SH-SY5Y (cell line): Measurements from ENCODE around the gene JKAMP.

Experiments used
- GATA2 ChIP-seq: IDR thresholded peaks from 2 replicates; pipeline ENCODE4 v1.6.1; 2011; ENCODE audit warnings: mild to moderate bottlenecking, low read depth, low read length
- GATA3 ChIP-seq: IDR thresholded peaks from 2 replicates; pipeline ENCODE4 v1.6.1; 2011; ENCODE audit warnings: low read depth, mild to moderate bottlenecking, low read length, moderate library complexity

DNA sequence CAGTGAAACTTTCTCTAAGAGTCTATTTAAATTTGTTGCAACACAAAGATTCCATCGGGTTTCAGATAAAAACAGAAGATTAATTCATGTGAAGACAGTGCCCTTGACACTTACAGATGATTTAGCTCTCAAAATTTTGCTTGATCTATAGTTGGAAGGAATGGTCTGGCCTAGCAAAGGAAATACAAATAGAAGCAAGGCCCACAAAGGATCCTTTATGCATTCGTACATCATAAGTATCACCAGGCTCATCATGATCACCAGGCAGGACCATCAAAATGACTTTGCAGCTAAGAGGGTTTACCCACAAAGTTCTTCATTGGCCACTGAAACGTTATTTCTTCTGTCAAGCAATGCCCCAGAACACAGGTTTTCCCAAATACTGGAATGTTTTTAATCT, 24.8 kb downstream of the JKAMP start:
- no peak for TF ChIP-seq GATA3
- no peak for TF ChIP-seq GATA2
